ENCODE results near the gene GALNT13.

Gene GALNT13

GRCh38 chr2:153946036-153946435 lies 74.3 kb downstream of the GALNT13 start:
- no peak for FAIRE-seq

GRCh38 chr2:153953761-153954160 lies 82.0 kb downstream of the GALNT13 start:
- no peak for FAIRE-seq

GRCh38 chr2:153963256-153963655 lies 91.5 kb downstream of the GALNT13 start:
- FAIRE-seq, result no peak

GRCh38 chr2:153967248-153967973 lies 95.7 kb downstream of the GALNT13 start:
- no peak for FAIRE-seq

GRCh38 chr2:153971250-153971649 lies 99.5 kb downstream of the GALNT13 start:
- peak; percentile 62 for FAIRE-seq

- FAIRE-seq, result no peak
Measured at GRCh38 chr2:153971855-153972254, 100.1 kb downstream of the GALNT13 start.

- no peak for FAIRE-seq
Measured at GRCh38 chr2:153972412-153972811, 100.7 kb downstream of the GALNT13 start.

GRCh38 chr2:153986488-153987229 lies 114.9 kb downstream of the GALNT13 start:
- FAIRE-seq, result no peak

GRCh38 chr2:153990771-153991170 lies 119.0 kb downstream of the GALNT13 start:
- no peak for FAIRE-seq

GRCh38 chr2:154013514-154013913 lies 141.8 kb downstream of the GALNT13 start:
- FAIRE-seq, result no peak

GRCh38 chr2:154015233-154015632 lies 143.5 kb downstream of the GALNT13 start:
- FAIRE-seq, result no peak

GRCh38 chr2:154029504-154029903 lies 157.8 kb downstream of the GALNT13 start:
- peak; percentile 55 for FAIRE-seq

GRCh38 chr2:154032220-154032619 lies 160.5 kb downstream of the GALNT13 start:
- FAIRE-seq, result no peak

GRCh38 chr2:154046493-154046892 lies 174.8 kb downstream of the GALNT13 start:
- no peak for FAIRE-seq

GRCh38 chr2:154048905-154049304 lies 177.2 kb downstream of the GALNT13 start:
- no peak for FAIRE-seq

GRCh38 chr2:154049561-154049960 lies 177.8 kb downstream of the GALNT13 start:
- FAIRE-seq, result no peak

GRCh38 chr2:154067124-154067523 lies 195.4 kb downstream of the GALNT13 start:
- no peak for FAIRE-seq

- FAIRE-seq, result no peak
Measured at GRCh38 chr2:154078926-154079325, 207.2 kb downstream of the GALNT13 start.

GRCh38 chr2:154092571-154092970 lies 220.8 kb downstream of the GALNT13 start:
- FAIRE-seq, result no peak

- no peak for FAIRE-seq
Measured at GRCh38 chr2:154093856-154094255, 222.1 kb downstream of the GALNT13 start.

GRCh38 chr2:154097833-154098398 lies 226.2 kb downstream of the GALNT13 start:
- no peak for FAIRE-seq

- FAIRE-seq, result no peak
Measured at GRCh38 chr2:154120706-154121105, 249.0 kb downstream of the GALNT13 start.

- no peak for FAIRE-seq
Measured at GRCh38 chr2:154125891-154126290, 254.2 kb downstream of the GALNT13 start.

GRCh38 chr2:154130821-154131220 lies 259.1 kb downstream of the GALNT13 start:
- FAIRE-seq, result no peak

Measured in islet of Langerhans (tissue), 1 donor.